ENCODE data around the gene FKBP5.

GRCh38 chr6:35566794-35567193, 121.9 kb downstream of the FKBP5 start:
- TF ChIP-seq, protein P1, sequence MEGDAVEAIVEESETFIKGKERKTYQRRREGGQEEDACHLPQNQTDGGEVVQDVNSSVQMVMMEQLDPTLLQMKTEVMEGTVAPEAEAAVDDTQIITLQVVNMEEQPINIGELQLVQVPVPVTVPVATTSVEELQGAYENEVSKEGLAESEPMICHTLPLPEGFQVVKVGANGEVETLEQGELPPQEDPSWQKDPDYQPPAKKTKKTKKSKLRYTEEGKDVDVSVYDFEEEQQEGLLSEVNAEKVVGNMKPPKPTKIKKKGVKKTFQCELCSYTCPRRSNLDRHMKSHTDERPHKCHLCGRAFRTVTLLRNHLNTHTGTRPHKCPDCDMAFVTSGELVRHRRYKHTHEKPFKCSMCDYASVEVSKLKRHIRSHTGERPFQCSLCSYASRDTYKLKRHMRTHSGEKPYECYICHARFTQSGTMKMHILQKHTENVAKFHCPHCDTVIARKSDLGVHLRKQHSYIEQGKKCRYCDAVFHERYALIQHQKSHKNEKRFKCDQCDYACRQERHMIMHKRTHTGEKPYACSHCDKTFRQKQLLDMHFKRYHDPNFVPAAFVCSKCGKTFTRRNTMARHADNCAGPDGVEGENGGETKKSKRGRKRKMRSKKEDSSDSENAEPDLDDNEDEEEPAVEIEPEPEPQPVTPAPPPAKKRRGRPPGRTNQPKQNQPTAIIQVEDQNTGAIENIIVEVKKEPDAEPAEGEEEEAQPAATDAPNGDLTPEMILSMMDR (IDR thresholded peaks at IDR 0.05): no peak
- TF ChIP-seq POLR2A (IDR thresholded peaks at IDR 0.05) (no peak), POLR2AphosphoS5 (IDR thresholded peaks at IDR 0.05; ENCODE audit: insufficient read depth in 1 of 2, low read depth in 1 of 2) (no peak)
